ENCODE results near the gene MFAP5. TPM values are rescaled to one million over a fixed set of nuclear protein-coding genes. Genes with fewer than 3 reads are reported as not detected.
"Not testable (repeated sequence)": the region's sequence is repeated elsewhere in the genome, so short reads cannot be mapped to it uniquely, and the experiment has no call there.

The MFAP5 gene
- total RNA-seq, 1 experiment from 2014 or later, result 18.9 TPM

GRCh38 chr12:8622646-8623045, 40.0 kb downstream of the MFAP5 start:
- Histone ChIP-seq H2AFZ (no peak overlapping the region), H3K27me3 (ENCODE audit: insufficient read depth, low read depth) (no peaks in the 10 kb centered on the region), H3K9me3 (ENCODE audit: insufficient read depth, low read depth) (no peaks in the 10 kb centered on the region; the same call in 1 of the 2 replicates), H4K20me1 (ENCODE audit: insufficient read depth) (no peaks in the 10 kb centered on the region), H3K36me3 (ENCODE audit: low read depth) (no peaks in the 10 kb centered on the region), H3F3A (ENCODE audit: insufficient read depth, low read depth) (0 out of 2 replicates have a peak, but pooled peaks cover 7% of the 10 kb centered on the region), H3K4me2 (no peak overlapping the region), H3K27ac (no peak overlapping the region), H3K4me1 (replicated peaks; ENCODE audit: insufficient read depth) (peaks cover 6% of the 10 kb centered on the region), H3K79me2 (ENCODE audit: low read depth) (no peaks in the 10 kb centered on the region), H3K9me2 (ENCODE audit: insufficient read depth) (no peaks in the 10 kb centered on the region), H3K4me3 (no peak overlapping the region)
- no TSS peak for BruUV-seq (replicated peaks)
- CTCF ChIA-PET, result no interaction called here
- POLR2A ChIA-PET (ENCODE audit: unreplicated experiment), result no interaction called here
- intact Hi-C loops (cut with micrococcal nuclease; ENCODE audit: unreplicated experiment), result no loop called here
- no peak for TF ChIP-seq CTCF (conservative IDR thresholded peaks at IDR 0.05)
- no peak for TF ChIP-seq EZH2 (IDR thresholded peaks at IDR 0.05; ENCODE audit: low read depth)
- no peak for DNase-seq

GRCh38 chr12:8615206-8615605, 47.4 kb downstream of the MFAP5 start:
- H3K27ac ChIP-seq, result no peak overlapping the region
- peaks cover 6% of the 10 kb centered on the region for H3K4me1 ChIP-seq (replicated peaks; ENCODE audit: insufficient read depth)
- H2AFZ ChIP-seq, result no peak overlapping the region
- H4K20me1 ChIP-seq (ENCODE audit: insufficient read depth), result no peaks in the 10 kb centered on the region
- DNase-seq, result no peak
- 0 out of 2 replicates have a peak, but pooled peaks cover 7% of the 10 kb centered on the region for H3F3A ChIP-seq (ENCODE audit: insufficient read depth, low read depth)
- CTCF ChIA-PET, result interaction anchor here (1.0 kb wide), 1 partner anchor 13 kb away, joined by 10 read pairs; no protein-coding TSS in a partner anchor
- H3K9me2 ChIP-seq (ENCODE audit: insufficient read depth), result no peaks in the 10 kb centered on the region
- H3K27me3 ChIP-seq (ENCODE audit: insufficient read depth, low read depth), result no peaks in the 10 kb centered on the region
- BruUV-seq (replicated peaks), result no TSS peak
- no peak overlapping the region for H3K4me3 ChIP-seq
- intact Hi-C loops (cut with micrococcal nuclease; ENCODE audit: unreplicated experiment), result no loop called here
- POLR2A ChIA-PET (ENCODE audit: unreplicated experiment), result no interaction called here
- no peaks in the 10 kb centered on the region for H3K36me3 ChIP-seq (ENCODE audit: low read depth)
- H3K9me3 ChIP-seq (ENCODE audit: insufficient read depth, low read depth), result no peaks in the 10 kb centered on the region
- no peaks in the 10 kb centered on the region for H3K79me2 ChIP-seq (ENCODE audit: low read depth)
- TF ChIP-seq CTCF (conservative IDR thresholded peaks at IDR 0.05), result no peak
- TF ChIP-seq EZH2 (IDR thresholded peaks at IDR 0.05; ENCODE audit: low read depth), result no peak
- no peak overlapping the region for H3K4me2 ChIP-seq

GRCh38 chr12:8613881-8614280, 48.7 kb downstream of the MFAP5 start:
- POLR2A ChIA-PET (ENCODE audit: unreplicated experiment); H3K27me3 ChIP-seq (ENCODE audit: insufficient read depth, low read depth); H3F3A ChIP-seq (ENCODE audit: insufficient read depth, low read depth); H3K27ac ChIP-seq; H4K20me1 ChIP-seq (ENCODE audit: insufficient read depth); CTCF ChIA-PET; H3K79me2 ChIP-seq (ENCODE audit: low read depth); H3K9me2 ChIP-seq (ENCODE audit: insufficient read depth); H3K4me1 ChIP-seq (replicated peaks; ENCODE audit: insufficient read depth); intact Hi-C loops (cut with micrococcal nuclease; ENCODE audit: unreplicated experiment); H3K36me3 ChIP-seq (ENCODE audit: low read depth); H3K4me2 ChIP-seq; H3K9me3 ChIP-seq (ENCODE audit: insufficient read depth, low read depth); DNase-seq; H3K4me3 ChIP-seq; BruUV-seq (replicated peaks); H2AFZ ChIP-seq: not testable (repeated sequence)

- H3K9me3 ChIP-seq (ENCODE audit: insufficient read depth, low read depth), result no peaks in the 10 kb centered on the region
- no peak within 1 kb of the TSS for H3K27ac ChIP-seq
- no peak within 1 kb of the TSS for H2AFZ ChIP-seq
- CTCF ChIA-PET, result no interaction called here
- H3F3A ChIP-seq (ENCODE audit: insufficient read depth, low read depth), result no peaks in the 10 kb centered on the region
- DNase-seq, result no peak
- H3K79me2 ChIP-seq (ENCODE audit: low read depth), result no peaks in the 10 kb centered on the region
- no peaks in the 10 kb centered on the region for H4K20me1 ChIP-seq (ENCODE audit: insufficient read depth)
- no peaks in the 10 kb centered on the region for H3K27me3 ChIP-seq (ENCODE audit: insufficient read depth, low read depth)
- H3K36me3 ChIP-seq (ENCODE audit: low read depth), result no peaks in the 10 kb centered on the region
- POLR2A ChIA-PET (ENCODE audit: unreplicated experiment), result no interaction called here
- no TSS peak for BruUV-seq (replicated peaks)
- H3K9me2 ChIP-seq (ENCODE audit: insufficient read depth), result no peaks in the 10 kb centered on the region
- no peak within 1 kb of the TSS for H3K4me2 ChIP-seq
- intact Hi-C loops (cut with micrococcal nuclease; ENCODE audit: unreplicated experiment), result no loop called here
- TF ChIP-seq CTCF (conservative IDR thresholded peaks at IDR 0.05) (no peak), EZH2 (IDR thresholded peaks at IDR 0.05; ENCODE audit: low read depth) (no peak)
- no peaks in the 10 kb centered on the region for H3K4me1 ChIP-seq (replicated peaks; ENCODE audit: insufficient read depth)
- no peak within 1 kb of the TSS for H3K4me3 ChIP-seq
Observed at GRCh38 chr12:8612629-8613028, 50.0 kb downstream of the MFAP5 start, which contains the start of gene AICDA. Gene AICDA (minus strand): TSS chr12:8612859. CDS start chr12:8612767, 92 bp downstream.

All from PC-9 (cell line).